Neural cell (in vitro differentiated cells): ENCODE measurements around the gene ETNK2. TPM values are rescaled to one million over a fixed set of nuclear protein-coding genes. Genes with fewer than 3 reads are reported as not detected.

Experiments
- H2AFZ ChIP-seq: fragments of 200-600, 300-800 bp; sonication (generic), shearing (Covaris generic); 2 replicates; pipeline ENCODE4 v1.6.0; 2014; ENCODE audit warnings: low read depth, mild to moderate bottlenecking, antibody characterized with exemption, low read length, moderate library complexity
- H3F3A ChIP-seq: fragments of 200-600 bp; shearing (Covaris generic); 2 replicates; pipeline ENCODE4 v1.6.1; 2016; ENCODE audit warnings: mild to moderate bottlenecking, moderate library complexity, mixed read lengths, antibody characterized with exemption, low read length; ENCODE audit not compliant: insufficient read depth, poor library complexity, severe bottlenecking
- H3K27ac ChIP-seq: fragments of 200-600, 300-800 bp; sonication (generic), shearing (Covaris generic); 2 replicates; pipeline ENCODE4 v1.5.1; 2014; ENCODE audit warnings: mild to moderate bottlenecking, low read length, moderate library complexity
- H3K27me3 ChIP-seq: fragments of 300-800, 200-600 bp; sonication (generic), shearing (Covaris generic); 2 replicates; pipeline ENCODE4 v1.6.0; 2014; ENCODE audit warnings: mild to moderate bottlenecking, low read depth, low read length, moderate library complexity; ENCODE audit not compliant: insufficient read depth
- H3K36me3 ChIP-seq: fragments of 300-800, 200-600 bp; sonication (generic), shearing (Covaris generic); 2 replicates; pipeline ENCODE4 v1.5.1; 2014; ENCODE audit warnings: mild to moderate bottlenecking, antibody characterized with exemption, low read length, moderate library complexity; ENCODE audit not compliant: insufficient read depth
- H3K4me2 ChIP-seq: fragments of 300-800, 200-600 bp; sonication (generic), shearing (Covaris generic); 2 replicates; pipeline ENCODE4 v1.6.0; 2014; ENCODE audit warnings: mild to moderate bottlenecking, low read length
- H3K4me3 ChIP-seq: fragments of 300-800, 200-600 bp; sonication (generic), shearing (Covaris generic); 2 replicates; pipeline ENCODE4 v1.5.1; 2014; ENCODE audit warnings: mild to moderate bottlenecking, low read length, moderate library complexity
- H3K79me2 ChIP-seq: fragments of 200-600 bp; shearing (Covaris generic); replicated peaks from 2 replicates; pipeline ENCODE4 v1.6.0; 2014; ENCODE audit warnings: mild to moderate bottlenecking, low read length, moderate library complexity; ENCODE audit not compliant: insufficient read depth
- H3K9ac ChIP-seq: fragments of 300-800, 200-600 bp; sonication (generic), shearing (Covaris generic); 2 replicates; pipeline ENCODE4 v1.6.1; 2016; ENCODE audit warnings: mild to moderate bottlenecking, low read length, mixed read lengths
- H3K9me2 ChIP-seq: fragments of 200-600 bp; shearing (Covaris generic); 2 replicates; pipeline ENCODE4 v1.6.1; 2016; ENCODE audit warnings: mild to moderate bottlenecking, low read length, mixed read lengths; ENCODE audit not compliant: insufficient read depth
- H3K9me3 ChIP-seq: fragments of 200-600, 300-800 bp; sonication (generic), shearing (Covaris generic); 2 replicates; pipeline ENCODE4 v1.6.1; 2016; ENCODE audit warnings: mild to moderate bottlenecking, mixed run types, low read length, moderate library complexity, mixed read lengths
- H4K20me1 ChIP-seq: fragments of 200-600 bp; shearing (Covaris generic); 2 replicates; pipeline ENCODE4 v1.6.1; 2016; ENCODE audit warnings: mild to moderate bottlenecking, mixed run types; ENCODE audit not compliant: insufficient read depth
- CTCF ChIP-seq: fragments of 450-650 bp; IDR thresholded peaks from 2 replicates; pipeline ENCODE4 v1.5.1; 2014; ENCODE audit warnings: antibody characterized with exemption, mild to moderate bottlenecking, moderate library complexity; ENCODE audit not compliant: poor library complexity, severe bottlenecking
- EP300 ChIP-seq: fragments of 450-650 bp; conservative IDR thresholded peaks from 2 replicates; pipeline ENCODE4 v1.6.1; 2014; ENCODE audit warnings: antibody characterized with exemption, mild to moderate bottlenecking, moderate library complexity; ENCODE audit not compliant: poor library complexity, severe bottlenecking
- EZH2 ChIP-seq: fragments of 200-600, 300-800 bp; shearing (Covaris generic), sonication (generic); IDR thresholded peaks from 2 replicates; pipeline ENCODE4 v1.6.1; 2014; ENCODE audit warnings: antibody characterized with exemption, low read length, borderline replicate concordance, mild to moderate bottlenecking; ENCODE audit not compliant: insufficient read depth, poor library complexity, severe bottlenecking
- MXI1 ChIP-seq: fragments of 450-650 bp; conservative IDR thresholded peaks from 2 replicates; pipeline ENCODE4 v1.6.1; 2014; ENCODE audit warnings: antibody characterized with exemption, mild to moderate bottlenecking; ENCODE audit not compliant: poor library complexity, severe bottlenecking
- POLR2AphosphoS5 ChIP-seq: IDR thresholded peaks from 2 replicates; pipeline ENCODE4 v1.6.1; 2012
- RAD21 ChIP-seq: fragments of 450-650 bp; conservative IDR thresholded peaks from 2 replicates; pipeline ENCODE4 v1.6.1; 2014; ENCODE audit warnings: antibody characterized with exemption, mild to moderate bottlenecking, moderate library complexity
- REST ChIP-seq: IDR thresholded peaks from 2 replicates; pipeline ENCODE4 v1.6.1; 2012; ENCODE audit warnings: borderline replicate concordance
- SMC3 ChIP-seq: fragments of 450-650 bp; conservative IDR thresholded peaks from 2 replicates; pipeline ENCODE4 v1.6.1; 2014; ENCODE audit warnings: antibody characterized with exemption, mild to moderate bottlenecking, moderate library complexity; ENCODE audit not compliant: poor library complexity
- TAF1 ChIP-seq: IDR thresholded peaks from 2 replicates; pipeline ENCODE4 v1.6.1; 2012; ENCODE audit warnings: low read depth
- polyA plus RNA-seq: library from polyadenylated mRNA; depleted of rRNA; stranded (reverse); fragments of >200 nt; gene quantifications from 2 replicates; pipeline ENCODE4 v1.2.3, GENCODE V29; 2014

ETNK2 gene
- polyA plus RNA-seq, 1 donor from 2014 or later: 26.7 TPM

GRCh38 chr1:204092632-204093420 lies 59.0 kb downstream of the ETNK2 start:
- H3K9me2 ChIP-seq: no peaks in the 10 kb centered on the region
- no peak overlapping the region for H3K4me3 ChIP-seq
- no peaks in the 10 kb centered on the region for H3F3A ChIP-seq
- H3K27me3 ChIP-seq: no peaks in the 10 kb centered on the region
- no peak for TF ChIP-seq RAD21
- no peak for TF ChIP-seq MXI1
- no peak for TF ChIP-seq EP300
- TF ChIP-seq TAF1: no peak
- no peak for TF ChIP-seq REST
- TF ChIP-seq CTCF: no peak
- no peak for TF ChIP-seq SMC3
- no peak for TF ChIP-seq POLR2AphosphoS5
- TF ChIP-seq EZH2: no peak
- no peak overlapping the region for H3K9ac ChIP-seq
- no peaks in the 10 kb centered on the region for H3K9me3 ChIP-seq
- no peak overlapping the region for H3K4me2 ChIP-seq
- H3K36me3 ChIP-seq: no peaks in the 10 kb centered on the region
- no peak overlapping the region for H2AFZ ChIP-seq
- H4K20me1 ChIP-seq: no peaks in the 10 kb centered on the region
- H3K79me2 ChIP-seq: no peaks in the 10 kb centered on the region
- H3K27ac ChIP-seq: no peak overlapping the region

- Histone ChIP-seq H3K9ac (no peak overlapping the region), H4K20me1 (no peaks in the 10 kb centered on the region), H2AFZ (no peak overlapping the region), H3K79me2 (no peaks in the 10 kb centered on the region), H3F3A (no peaks in the 10 kb centered on the region), H3K27me3 (no peaks in the 10 kb centered on the region), H3K4me3 (no peak overlapping the region), H3K4me2 (no peak overlapping the region), H3K9me2 (no peaks in the 10 kb centered on the region), H3K36me3 (no peaks in the 10 kb centered on the region), H3K9me3 (no peaks in the 10 kb centered on the region), H3K27ac (no peak overlapping the region)
- TF ChIP-seq CTCF: no peak
These were observed 60.0 kb downstream of the ETNK2 start for GRCh38 chr1:204091787-204092312.
